Measurements from ENCODE around the gene CLINT1.
A peak's percentile ranks its signal among the peaks of the same experiment; 100 is the strongest.

CLINT1 gene

DNA sequence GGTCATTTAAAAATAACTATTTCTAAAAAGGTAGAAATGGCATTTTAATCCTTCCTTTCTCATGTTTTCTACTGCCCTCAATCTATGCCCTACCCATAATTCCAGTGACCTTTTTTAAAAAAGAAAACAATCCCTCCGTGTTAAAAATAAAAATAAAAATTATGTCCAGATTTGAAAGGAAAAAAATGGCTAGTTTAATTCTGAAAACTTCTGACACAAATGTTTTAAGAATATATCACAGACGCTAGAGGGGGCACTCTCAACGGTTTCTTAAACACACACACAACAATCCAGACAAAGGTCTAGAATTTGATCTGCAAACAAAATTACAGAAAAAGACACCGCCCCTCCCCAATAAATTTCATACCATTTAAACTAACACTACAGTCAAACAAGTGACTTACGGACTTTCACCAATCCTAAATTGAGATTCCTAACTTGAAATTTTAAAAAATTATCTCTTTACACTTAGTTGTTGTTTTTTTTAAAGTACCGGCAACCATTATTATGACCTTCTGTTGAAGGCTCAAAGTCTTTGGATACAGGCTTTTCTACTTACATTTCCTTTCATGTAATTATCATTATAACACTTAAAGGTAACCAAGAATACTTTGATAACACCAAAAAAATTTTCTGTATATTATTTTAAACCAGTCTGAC lies 38.2 kb downstream of the CLINT1 start:
- Histone ChIP-seq H3K36me3 (ENCODE audit: insufficient read depth, low read length) (peaks cover 24% of the 10 kb centered on the region), H3K27ac (peak overlapping the region; percentile 94), H3K4me3 (peak overlapping the region; percentile 46), H3K9me3 (ENCODE audit: low read depth, low read length) (no peaks in the 10 kb centered on the region; the same call in 1 of the 2 replicates), H3K9ac (ENCODE audit: insufficient read length) (peak overlapping the region; percentile 58)
- DNase-seq (ENCODE audit: low read depth, low spot score), result peak; percentile 84
- TF ChIP-seq EZH2 (IDR thresholded peaks at IDR 0.05) (no peak), POLR2AphosphoS5 (IDR thresholded peaks at IDR 0.05; ENCODE audit: borderline replicate concordance, low read depth, low read length) (no peak), FOXP2 (optimal IDR thresholded peaks at IDR 0.05; ENCODE audit: control extremely low read depth, extremely low read length, insufficient read depth) (no peak)

DNA sequence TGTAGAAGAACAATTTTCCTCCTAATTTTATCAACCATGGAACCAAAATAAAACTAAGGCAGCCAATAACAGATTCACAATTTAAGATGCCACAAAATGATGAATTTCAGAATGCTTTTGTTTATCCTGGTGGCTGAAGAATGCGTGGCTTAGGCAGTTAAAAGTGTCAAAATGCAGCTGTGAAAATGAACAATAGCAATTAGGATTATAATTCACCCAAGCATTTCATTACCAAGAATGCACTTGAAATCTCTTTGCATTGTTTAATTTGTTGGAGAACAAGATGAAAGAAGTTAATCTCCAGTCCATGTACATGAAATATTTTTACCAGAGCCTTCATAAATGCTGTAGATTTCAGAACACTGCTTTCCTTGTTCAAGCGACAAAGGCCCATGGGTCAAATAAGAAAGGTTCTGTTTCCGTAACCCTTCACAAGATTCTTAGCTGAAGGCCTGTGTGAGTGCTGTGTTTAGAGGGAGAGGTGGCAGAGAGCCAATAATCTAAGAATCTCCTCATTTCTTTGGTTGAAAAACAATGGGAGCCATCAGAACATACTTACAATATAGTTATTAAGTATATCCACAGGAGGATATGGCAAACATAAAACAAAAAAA lies 39.3 kb downstream of the CLINT1 start:
- Histone ChIP-seq H3K36me3 (ENCODE audit: insufficient read depth, low read length) (peaks cover 24% of the 10 kb centered on the region), H3K27ac (peak overlapping the region; percentile 94), H3K4me3 (peak overlapping the region; percentile 27), H3K9ac (ENCODE audit: insufficient read length) (peak overlapping the region; percentile 54), H3K9me3 (ENCODE audit: low read depth, low read length) (no peaks in the 10 kb centered on the region; the same call in 1 of the 2 replicates)
- DNase-seq (ENCODE audit: low read depth, low spot score), result no peak
- TF ChIP-seq POLR2AphosphoS5 (IDR thresholded peaks at IDR 0.05; ENCODE audit: borderline replicate concordance, low read depth, low read length), result no peak
- no peak for TF ChIP-seq FOXP2 (optimal IDR thresholded peaks at IDR 0.05; ENCODE audit: control extremely low read depth, extremely low read length, insufficient read depth)
- no peak for TF ChIP-seq EZH2 (IDR thresholded peaks at IDR 0.05)

DNA sequence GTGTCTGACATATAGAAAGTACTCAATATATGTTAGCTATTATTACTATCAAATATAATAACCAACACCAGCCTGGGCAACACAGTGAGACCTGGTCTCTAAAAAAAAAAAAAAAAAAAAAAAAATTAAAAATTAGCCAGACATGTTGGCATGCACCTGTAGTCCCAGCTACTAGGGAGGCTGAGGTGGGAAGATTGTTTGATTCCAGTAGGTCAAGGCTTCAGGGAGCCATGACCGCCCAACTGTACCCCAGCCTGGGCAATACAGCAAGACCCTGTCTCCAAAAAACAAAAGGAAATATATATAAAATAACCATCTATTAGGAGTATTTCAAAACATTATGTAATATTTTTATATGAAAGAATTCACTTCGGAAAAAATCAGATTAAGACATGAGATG lies 40.6 kb downstream of the CLINT1 start:
- Histone ChIP-seq H3K9me3 (ENCODE audit: low read depth, low read length) (no peaks in the 10 kb centered on the region), H3K36me3 (ENCODE audit: insufficient read depth, low read length) (peaks cover 26% of the 10 kb centered on the region), H3K4me3 (no peak overlapping the region), H3K9ac (ENCODE audit: insufficient read length) (no peak overlapping the region), H3K27ac (peak overlapping the region; percentile 94; the same call in 1 of the 2 replicates)
- no peak for DNase-seq (ENCODE audit: low read depth, low spot score)
- TF ChIP-seq FOXP2 (optimal IDR thresholded peaks at IDR 0.05; ENCODE audit: control extremely low read depth, extremely low read length, insufficient read depth) (no peak), EZH2 (IDR thresholded peaks at IDR 0.05) (no peak), POLR2AphosphoS5 (IDR thresholded peaks at IDR 0.05; ENCODE audit: borderline replicate concordance, low read depth, low read length) (no peak)

DNA sequence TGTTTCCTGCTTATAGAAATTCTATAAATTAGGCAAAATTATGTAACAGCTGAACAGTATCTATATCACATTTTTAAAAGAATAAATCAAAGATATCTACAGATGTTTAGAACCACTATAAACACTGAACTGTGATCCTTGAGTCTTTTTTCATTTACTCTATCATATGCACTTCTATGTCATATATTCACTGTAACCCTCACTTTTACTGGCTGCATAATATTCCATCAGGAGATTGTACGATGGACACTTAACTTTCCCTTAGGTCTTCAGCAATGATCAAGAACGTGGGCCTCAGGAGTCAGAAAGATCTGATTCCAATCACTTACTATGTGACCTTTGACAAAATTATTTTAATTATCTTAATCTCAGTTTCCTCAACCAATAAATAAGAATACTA lies 41.0 kb downstream of the CLINT1 start:
- Histone ChIP-seq H3K36me3 (ENCODE audit: insufficient read depth, low read length) (peaks cover 30% of the 10 kb centered on the region), H3K9me3 (ENCODE audit: low read depth, low read length) (no peaks in the 10 kb centered on the region), H3K9ac (ENCODE audit: insufficient read length) (no peak overlapping the region), H3K27ac (peak overlapping the region; percentile 94), H3K4me3 (peak overlapping the region; percentile 71; the same call in 1 of the 2 replicates)
- TF ChIP-seq FOXP2 (optimal IDR thresholded peaks at IDR 0.05; ENCODE audit: control extremely low read depth, extremely low read length, insufficient read depth) (no peak), EZH2 (IDR thresholded peaks at IDR 0.05) (no peak), POLR2AphosphoS5 (IDR thresholded peaks at IDR 0.05; ENCODE audit: borderline replicate concordance, low read depth, low read length) (no peak)
- no peak for DNase-seq (ENCODE audit: low read depth, low spot score)

DNA sequence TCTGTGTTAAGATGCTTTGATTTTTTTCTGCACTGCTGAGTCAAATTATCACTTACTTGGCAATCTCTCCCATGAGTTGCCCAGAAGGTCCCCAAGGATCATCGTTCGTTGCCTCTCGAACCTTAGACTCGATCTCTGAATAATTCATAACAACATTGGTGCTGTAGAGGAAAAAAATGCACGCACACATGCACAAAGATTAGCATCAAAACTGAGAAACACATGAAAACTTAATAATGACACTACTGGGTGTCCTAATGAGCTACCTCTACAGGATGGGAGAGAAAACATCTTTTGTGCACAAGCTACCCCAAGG lies 41.6 kb downstream of the CLINT1 start:
- Histone ChIP-seq H3K27ac (peak overlapping the region; percentile 94), H3K36me3 (ENCODE audit: insufficient read depth, low read length) (peaks cover 32% of the 10 kb centered on the region), H3K9me3 (ENCODE audit: low read depth, low read length) (no peaks in the 10 kb centered on the region), H3K9ac (ENCODE audit: insufficient read length) (no peak overlapping the region), H3K4me3 (peak overlapping the region; percentile 71)
- DNase-seq (ENCODE audit: low read depth, low spot score), result no peak
- no peak for TF ChIP-seq FOXP2 (optimal IDR thresholded peaks at IDR 0.05; ENCODE audit: control extremely low read depth, extremely low read length, insufficient read depth)
- no peak for TF ChIP-seq POLR2AphosphoS5 (IDR thresholded peaks at IDR 0.05; ENCODE audit: borderline replicate concordance, low read depth, low read length)
- no peak for TF ChIP-seq EZH2 (IDR thresholded peaks at IDR 0.05)

DNA sequence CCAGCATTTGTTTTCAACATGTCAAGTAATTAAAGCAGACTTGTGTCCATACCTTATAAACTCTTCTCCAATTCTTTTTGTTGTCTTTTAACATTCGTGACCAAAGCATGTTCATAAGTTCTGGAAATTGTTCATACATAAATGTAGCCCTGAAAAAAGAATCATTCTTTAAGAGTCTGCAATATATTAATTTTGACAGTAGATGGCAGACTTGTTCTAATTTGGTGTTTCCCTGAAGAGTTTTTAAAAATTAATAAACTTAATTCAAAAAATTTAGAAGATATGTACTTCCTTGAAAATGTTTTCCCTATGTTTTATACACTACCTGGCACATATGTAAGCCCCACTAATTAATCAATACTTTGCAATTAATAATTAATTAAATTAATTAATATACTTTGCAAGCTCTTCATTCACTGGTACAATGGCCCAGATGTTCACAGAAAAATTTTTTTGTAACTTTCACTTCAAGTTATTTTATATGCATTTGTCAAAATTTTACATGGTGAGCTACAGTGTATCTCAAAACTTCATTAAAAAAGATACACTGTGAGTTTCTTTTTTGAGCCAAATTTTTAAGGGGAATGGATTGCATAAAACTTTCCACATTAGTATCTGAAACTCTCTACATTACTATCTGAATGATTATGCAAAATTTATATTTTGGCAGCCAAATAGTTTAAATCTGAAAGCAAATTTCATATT lies 42.1 kb downstream of the CLINT1 start:
- H3K9ac ChIP-seq (ENCODE audit: insufficient read length), result peak overlapping the region; percentile 38
- no peaks in the 10 kb centered on the region for H3K9me3 ChIP-seq (ENCODE audit: low read depth, low read length)
- peaks cover 27% of the 10 kb centered on the region for H3K36me3 ChIP-seq (ENCODE audit: insufficient read depth, low read length)
- peak overlapping the region; percentile 94 for H3K27ac ChIP-seq
- TF ChIP-seq FOXP2 (optimal IDR thresholded peaks at IDR 0.05; ENCODE audit: control extremely low read depth, extremely low read length, insufficient read depth) (no peak), POLR2AphosphoS5 (IDR thresholded peaks at IDR 0.05; ENCODE audit: borderline replicate concordance, low read depth, low read length) (no peak), EZH2 (IDR thresholded peaks at IDR 0.05) (no peak)
- peak overlapping the region; percentile 71 for H3K4me3 ChIP-seq
- DNase-seq (ENCODE audit: low read depth, low spot score), result no peak

DNA sequence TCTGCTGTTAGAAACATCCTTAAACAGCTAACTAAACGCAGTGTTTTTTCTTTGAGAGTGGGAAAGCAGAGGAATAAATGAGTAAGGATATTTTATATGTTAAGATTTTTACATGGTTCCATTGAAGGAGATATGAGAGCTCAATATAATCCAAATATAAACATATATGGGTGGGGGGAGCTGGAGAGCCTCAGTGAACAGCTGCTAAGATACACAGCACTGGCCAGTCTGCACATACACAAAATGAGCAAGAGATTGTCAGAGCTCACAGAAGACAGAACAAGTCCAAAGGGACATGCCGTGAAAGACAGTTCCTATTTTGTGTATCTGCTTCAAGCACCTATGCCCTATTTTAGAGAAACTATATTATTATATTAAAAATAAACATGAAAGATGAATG lies 46.9 kb downstream of the CLINT1 start:
- Histone ChIP-seq H3K4me3 (no peak overlapping the region), H3K9ac (ENCODE audit: insufficient read length) (no peak overlapping the region), H3K27ac (peak overlapping the region; percentile 68), H3K9me3 (ENCODE audit: low read depth, low read length) (no peaks in the 10 kb centered on the region), H3K36me3 (ENCODE audit: insufficient read depth, low read length) (peaks cover 46% of the 10 kb centered on the region)
- DNase-seq (ENCODE audit: low read depth, low spot score), result no peak
- TF ChIP-seq EZH2 (IDR thresholded peaks at IDR 0.05), result no peak
- no peak for TF ChIP-seq POLR2AphosphoS5 (IDR thresholded peaks at IDR 0.05; ENCODE audit: borderline replicate concordance, low read depth, low read length)
- TF ChIP-seq FOXP2 (optimal IDR thresholded peaks at IDR 0.05; ENCODE audit: control extremely low read depth, extremely low read length, insufficient read depth), result no peak

DNA sequence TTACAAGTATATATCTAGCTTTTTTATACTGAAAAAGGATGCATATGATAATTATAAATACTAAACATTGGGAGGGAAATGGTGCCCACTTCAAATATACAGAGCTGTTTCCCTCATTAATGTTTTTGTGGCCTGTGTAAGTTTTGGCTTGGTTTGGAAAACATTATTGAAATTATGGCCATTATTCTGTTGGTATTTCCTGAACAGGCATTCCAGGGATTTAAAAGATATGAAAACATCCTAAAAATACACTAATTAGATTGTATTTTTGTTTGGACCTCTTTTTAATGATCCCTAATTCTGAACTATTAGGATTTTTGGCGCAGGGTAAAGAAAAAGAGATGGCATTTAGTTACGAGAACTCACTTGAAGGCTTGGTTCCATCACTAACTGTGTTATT lies 50.9 kb downstream of the CLINT1 start:
- Histone ChIP-seq H3K9me3 (ENCODE audit: low read depth, low read length) (no peaks in the 10 kb centered on the region), H3K36me3 (ENCODE audit: insufficient read depth, low read length) (peaks cover 63% of the 10 kb centered on the region), H3K4me3 (peak overlapping the region; percentile 48), H3K27ac (peak overlapping the region; percentile 95), H3K9ac (ENCODE audit: insufficient read length) (peak overlapping the region; percentile 24)
- TF ChIP-seq POLR2AphosphoS5 (IDR thresholded peaks at IDR 0.05; ENCODE audit: borderline replicate concordance, low read depth, low read length), result no peak
- no peak for TF ChIP-seq FOXP2 (optimal IDR thresholded peaks at IDR 0.05; ENCODE audit: control extremely low read depth, extremely low read length, insufficient read depth)
- no peak for TF ChIP-seq EZH2 (IDR thresholded peaks at IDR 0.05)
- DNase-seq (ENCODE audit: low read depth, low spot score), result no peak
